Activated naive CD8-positive, alpha-beta T cell treated with anti-CD3 and anti-CD28 coated beads, Interleukin-2, amount 10 ng/mL, durations not matched to agents 7 days and 5 days (primary cell): ENCODE data around the gene PTPRS. TPM values are rescaled to one million over a fixed set of nuclear protein-coding genes. Genes with fewer than 3 reads are reported as not detected.

Experiments
- ATAC-seq: fragments of 150-1000 bp; cut with Tn5 transposase; one replicate; pipeline ENCODE4 v1.10.0; 2021; ENCODE audit warnings: low read depth, moderate library complexity
- POLR2A ChIA-PET: fragments of 350-600 bp; sonication (Branson Sonifier 250); formaldehyde crosslinking; loops from one replicate; lab custom pipeline; 2021; ENCODE audit warnings: antibody characterized with exemption; lab: Charles Lee
- DNase-seq: peaks from one replicate; pipeline ENCODE4 v3.0.0; 2021
- H3K27ac Mint-ChIP-seq: one replicate; pipeline ENCODE4 v1.8.0; 2022; ENCODE audit warnings: mild to moderate bottlenecking, mixed read lengths
- H3K27me3 Mint-ChIP-seq: one replicate; pipeline ENCODE4 v1.8.0; 2022; ENCODE audit warnings: mild to moderate bottlenecking, moderate library complexity, mixed read lengths
- H3K36me3 Mint-ChIP-seq: one replicate; pipeline ENCODE4 v1.8.0; 2021; ENCODE audit warnings: mild to moderate bottlenecking, mixed read lengths
- H3K4me1 Mint-ChIP-seq: one replicate; pipeline ENCODE4 v1.8.0; 2021; ENCODE audit warnings: mixed read lengths
- H3K4me3 Mint-ChIP-seq: one replicate; pipeline ENCODE4 v1.8.0; 2022; ENCODE audit warnings: mild to moderate bottlenecking, moderate library complexity, mixed read lengths
- H3K9me3 Mint-ChIP-seq: one replicate; pipeline ENCODE4 v1.8.0; 2021; ENCODE audit warnings: mixed read lengths
- total RNA-seq, 2 experiments: library from RNA; stranded (reverse); gene quantifications; one replicate each; pipeline ENCODE4 v1.2.3, GENCODE V29; 2021

Gene PTPRS
- total RNA-seq, 2 experiments from 2014 or later = 0.14 to 0.19 TPM

DNA sequence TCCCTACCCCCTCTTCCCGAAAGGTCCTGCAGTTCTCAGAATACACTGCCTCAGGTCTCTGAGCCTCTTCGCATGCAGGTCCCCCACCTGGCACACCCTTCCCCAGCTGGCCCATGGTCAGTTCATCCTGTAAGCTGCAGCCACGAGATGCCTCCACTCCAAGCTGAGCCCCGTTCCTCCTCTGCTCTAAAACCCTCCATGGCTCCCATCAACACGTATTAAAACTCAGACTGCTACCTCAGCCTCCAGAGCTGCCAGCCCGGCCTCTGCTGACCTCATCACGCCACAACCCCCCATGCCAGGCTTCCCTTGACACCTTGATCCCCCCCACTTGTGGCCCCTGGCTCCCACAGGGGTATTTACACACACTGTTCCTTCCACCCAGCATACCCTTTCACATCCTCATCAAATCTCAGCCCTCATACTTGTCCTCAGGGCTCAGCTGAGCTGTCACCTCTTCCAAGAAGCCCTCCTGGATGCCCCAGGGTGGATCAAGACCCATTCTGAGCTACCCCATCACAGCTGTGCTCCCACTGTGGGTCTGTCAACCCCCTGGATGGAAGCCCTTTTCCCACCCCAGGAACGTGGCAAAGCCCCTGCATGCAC lies 48.9 kb downstream of the PTPRS start:
- Mint-ChIP-seq H3K36me3 (no peaks in the 10 kb centered on the region), H3K27ac (no peak overlapping the region), H3K27me3 (peaks cover 23% of the 10 kb centered on the region), H3K9me3 (no peaks in the 10 kb centered on the region), H3K4me1 (peaks cover 3% of the 10 kb centered on the region), H3K4me3 (no peak overlapping the region)
- ATAC-seq (no peak), DNase-seq (no peak)
- POLR2A ChIA-PET = no interaction called here

Other genes starting within 250 kb of the PTPRS start
- gene ZNRF4, start 114.6 kb upstream of the PTPRS start, total RNA-seq = not detected
- under 1 TPM; 0.99 to 1.00 TPM for gene TINCR, start 227.1 kb upstream of the PTPRS start, total RNA-seq